ENCODE data around the gene MRPL14. TPM values are rescaled to one million over a fixed set of nuclear protein-coding genes. Genes with fewer than 3 reads are reported as not detected.

The MRPL14 gene
- total RNA-seq, 1 experiment from 2014 or later, result 69.6 TPM

DNA sequence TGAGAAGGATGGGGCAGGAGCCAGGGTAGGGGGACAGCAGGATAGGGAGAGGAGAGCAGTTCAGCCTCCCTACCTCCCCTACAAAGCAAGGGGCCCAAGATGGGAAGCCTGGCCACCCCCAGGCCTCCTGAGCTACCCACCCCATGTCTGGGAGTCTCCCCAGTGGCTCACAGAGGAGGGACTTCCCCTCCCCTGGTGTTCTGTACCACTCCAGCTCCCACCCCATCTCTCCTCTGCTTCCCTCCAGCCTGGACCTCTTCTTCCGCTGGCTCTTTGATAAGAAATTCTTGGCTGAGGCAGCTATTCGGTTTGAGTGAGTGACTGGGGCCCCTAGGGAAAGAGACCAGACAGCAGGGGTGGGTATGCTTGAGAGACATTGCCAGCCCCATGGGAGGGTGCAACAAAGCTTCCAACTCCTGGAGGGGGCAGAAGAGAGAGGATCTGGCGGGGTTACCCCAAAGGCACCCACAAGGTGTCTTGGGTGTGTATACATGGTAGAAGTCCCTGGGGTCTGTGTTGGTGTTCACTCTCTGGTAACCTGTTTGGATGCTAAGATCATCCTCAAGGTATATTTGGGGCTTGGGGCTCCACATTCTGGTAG lies 23.2 kb upstream of the MRPL14 start:
- intact Hi-C loops (cut with micrococcal nuclease), result no loop called here
- no TSS peak for BruUV-seq (replicated peaks)
- peaks cover 15% of the 10 kb centered on the region in 2 experiments; a peak in 3 of 4 replicates for H3K36me3 ChIP-seq (ENCODE audit: control insufficient read depth in 1 of 2, insufficient read depth in 2 of 2, low read length in 2 of 2)

More for the DNA sequence above, 23.2 kb upstream of the MRPL14 start:
- no peaks in the 10 kb centered on the region for H3K27me3 ChIP-seq (ENCODE audit: insufficient read depth, low read length)
- peaks cover 0 to 6% of the 10 kb centered on the region in 2 experiments; a peak in 1 of 4 replicates for H3K4me1 ChIP-seq (ENCODE audit: control insufficient read depth in 1 of 2, insufficient read depth in 2 of 2, low read length in 2 of 2)
- no peaks in the 10 kb centered on the region for H4K20me1 ChIP-seq (ENCODE audit: insufficient read depth)
- no peak overlapping the region for H2AFZ ChIP-seq (ENCODE audit: low read depth, low read length, poor library complexity, severe bottlenecking)
- no peaks in the 10 kb centered on the region for H3K9me2 ChIP-seq (ENCODE audit: insufficient read depth)
- ChIA-PET CTCF (no interaction called here), RAD21 (ENCODE audit: low non-redundant PET in 1 of 2, low total read pairs in 2 of 2, uncharacterized antibody in 2 of 2, unreplicated experiment in 2 of 2) (no interaction called here), POLR2A (no interaction called here)
- no peaks in the 10 kb centered on the region for H3K9me3 ChIP-seq (ENCODE audit: control insufficient read depth in 1 of 2, insufficient read depth in 1 of 2, low read depth in 1 of 2, low read length in 2 of 2)
- no peak overlapping the region for H3K4me2 ChIP-seq (ENCODE audit: low read length)
- H3K4me3 ChIP-seq (replicated peaks in 1 of 2; ENCODE audit: low read depth in 1 of 2, low read length in 2 of 2), result no peak overlapping the region
- H3K79me2 ChIP-seq (ENCODE audit: insufficient read depth, low read length), result no peaks in the 10 kb centered on the region
- DNase-seq (ENCODE audit: low read depth, low spot score) (no peak), ATAC-seq (no peak)
- H3K9ac ChIP-seq (ENCODE audit: low read length), result no peak overlapping the region
- TF ChIP-seq, protein P1, sequence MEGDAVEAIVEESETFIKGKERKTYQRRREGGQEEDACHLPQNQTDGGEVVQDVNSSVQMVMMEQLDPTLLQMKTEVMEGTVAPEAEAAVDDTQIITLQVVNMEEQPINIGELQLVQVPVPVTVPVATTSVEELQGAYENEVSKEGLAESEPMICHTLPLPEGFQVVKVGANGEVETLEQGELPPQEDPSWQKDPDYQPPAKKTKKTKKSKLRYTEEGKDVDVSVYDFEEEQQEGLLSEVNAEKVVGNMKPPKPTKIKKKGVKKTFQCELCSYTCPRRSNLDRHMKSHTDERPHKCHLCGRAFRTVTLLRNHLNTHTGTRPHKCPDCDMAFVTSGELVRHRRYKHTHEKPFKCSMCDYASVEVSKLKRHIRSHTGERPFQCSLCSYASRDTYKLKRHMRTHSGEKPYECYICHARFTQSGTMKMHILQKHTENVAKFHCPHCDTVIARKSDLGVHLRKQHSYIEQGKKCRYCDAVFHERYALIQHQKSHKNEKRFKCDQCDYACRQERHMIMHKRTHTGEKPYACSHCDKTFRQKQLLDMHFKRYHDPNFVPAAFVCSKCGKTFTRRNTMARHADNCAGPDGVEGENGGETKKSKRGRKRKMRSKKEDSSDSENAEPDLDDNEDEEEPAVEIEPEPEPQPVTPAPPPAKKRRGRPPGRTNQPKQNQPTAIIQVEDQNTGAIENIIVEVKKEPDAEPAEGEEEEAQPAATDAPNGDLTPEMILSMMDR (IDR thresholded peaks at IDR 0.05 in 2 of 3, conservative IDR thresholded peaks at IDR 0.05 in 1 of 3; ENCODE audit: borderline replicate concordance in 1 of 3, insufficient read depth in 1 of 3, low read depth in 2 of 3, low read length in 2 of 3), result no peak
- TF ChIP-seq SIN3A (IDR thresholded peaks at IDR 0.05; ENCODE audit: low read depth), result no peak
- no peak for TF ChIP-seq EZH2phosphoT487 (IDR thresholded peaks at IDR 0.05; ENCODE audit: borderline replicate concordance)
- TF ChIP-seq, protein P2, sequence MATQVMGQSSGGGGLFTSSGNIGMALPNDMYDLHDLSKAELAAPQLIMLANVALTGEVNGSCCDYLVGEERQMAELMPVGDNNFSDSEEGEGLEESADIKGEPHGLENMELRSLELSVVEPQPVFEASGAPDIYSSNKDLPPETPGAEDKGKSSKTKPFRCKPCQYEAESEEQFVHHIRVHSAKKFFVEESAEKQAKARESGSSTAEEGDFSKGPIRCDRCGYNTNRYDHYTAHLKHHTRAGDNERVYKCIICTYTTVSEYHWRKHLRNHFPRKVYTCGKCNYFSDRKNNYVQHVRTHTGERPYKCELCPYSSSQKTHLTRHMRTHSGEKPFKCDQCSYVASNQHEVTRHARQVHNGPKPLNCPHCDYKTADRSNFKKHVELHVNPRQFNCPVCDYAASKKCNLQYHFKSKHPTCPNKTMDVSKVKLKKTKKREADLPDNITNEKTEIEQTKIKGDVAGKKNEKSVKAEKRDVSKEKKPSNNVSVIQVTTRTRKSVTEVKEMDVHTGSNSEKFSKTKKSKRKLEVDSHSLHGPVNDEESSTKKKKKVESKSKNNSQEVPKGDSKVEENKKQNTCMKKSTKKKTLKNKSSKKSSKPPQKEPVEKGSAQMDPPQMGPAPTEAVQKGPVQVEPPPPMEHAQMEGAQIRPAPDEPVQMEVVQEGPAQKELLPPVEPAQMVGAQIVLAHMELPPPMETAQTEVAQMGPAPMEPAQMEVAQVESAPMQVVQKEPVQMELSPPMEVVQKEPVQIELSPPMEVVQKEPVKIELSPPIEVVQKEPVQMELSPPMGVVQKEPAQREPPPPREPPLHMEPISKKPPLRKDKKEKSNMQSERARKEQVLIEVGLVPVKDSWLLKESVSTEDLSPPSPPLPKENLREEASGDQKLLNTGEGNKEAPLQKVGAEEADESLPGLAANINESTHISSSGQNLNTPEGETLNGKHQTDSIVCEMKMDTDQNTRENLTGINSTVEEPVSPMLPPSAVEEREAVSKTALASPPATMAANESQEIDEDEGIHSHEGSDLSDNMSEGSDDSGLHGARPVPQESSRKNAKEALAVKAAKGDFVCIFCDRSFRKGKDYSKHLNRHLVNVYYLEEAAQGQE (IDR thresholded peaks at IDR 0.05; ENCODE audit: low read depth), result no peak
- TF ChIP-seq EZH2 (IDR thresholded peaks at IDR 0.05), result no peak
- TF ChIP-seq CBX3 (IDR thresholded peaks at IDR 0.05; ENCODE audit: low read depth), result no peak
- TF ChIP-seq, protein P3, sequence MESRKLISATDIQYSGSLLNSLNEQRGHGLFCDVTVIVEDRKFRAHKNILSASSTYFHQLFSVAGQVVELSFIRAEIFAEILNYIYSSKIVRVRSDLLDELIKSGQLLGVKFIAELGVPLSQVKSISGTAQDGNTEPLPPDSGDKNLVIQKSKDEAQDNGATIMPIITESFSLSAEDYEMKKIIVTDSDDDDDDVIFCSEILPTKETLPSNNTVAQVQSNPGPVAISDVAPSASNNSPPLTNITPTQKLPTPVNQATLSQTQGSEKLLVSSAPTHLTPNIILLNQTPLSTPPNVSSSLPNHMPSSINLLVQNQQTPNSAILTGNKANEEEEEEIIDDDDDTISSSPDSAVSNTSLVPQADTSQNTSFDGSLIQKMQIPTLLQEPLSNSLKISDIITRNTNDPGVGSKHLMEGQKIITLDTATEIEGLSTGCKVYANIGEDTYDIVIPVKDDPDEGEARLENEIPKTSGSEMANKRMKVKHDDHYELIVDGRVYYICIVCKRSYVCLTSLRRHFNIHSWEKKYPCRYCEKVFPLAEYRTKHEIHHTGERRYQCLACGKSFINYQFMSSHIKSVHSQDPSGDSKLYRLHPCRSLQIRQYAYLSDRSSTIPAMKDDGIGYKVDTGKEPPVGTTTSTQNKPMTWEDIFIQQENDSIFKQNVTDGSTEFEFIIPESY (IDR thresholded peaks at IDR 0.05; ENCODE audit: extremely low read depth, insufficient replicate concordance, low read length), result no peak
- TF ChIP-seq ZFX (IDR thresholded peaks at IDR 0.05), result no peak
- no peak for TF ChIP-seq SP1 (IDR thresholded peaks at IDR 0.05; ENCODE audit: low read depth)
- TF ChIP-seq EGR1 (IDR thresholded peaks at IDR 0.05; ENCODE audit: low read depth), result no peak
- no peak for TF ChIP-seq FOSL1 (IDR thresholded peaks at IDR 0.05; ENCODE audit: low read depth)
- TF ChIP-seq JUND (IDR thresholded peaks at IDR 0.05), result no peak
- TF ChIP-seq TCF7L2 (IDR thresholded peaks at IDR 0.05; ENCODE audit: borderline replicate concordance, extremely low read depth, insufficient read depth, insufficient read length), result no peak
- H3K27ac ChIP-seq (ENCODE audit: low read depth, low read length), result no peak overlapping the region

Data from HCT116 (cell line).